GM06990 (cell line): ENCODE results near the gene OR11A1.

Experiments used
- DNase-seq: peaks from one replicate; pipeline ENCODE4 v3.0.0-alpha.2; 2011; ENCODE audit not compliant: insufficient read length; ENCODE audit errors: extremely low read depth
- H3K27me3 ChIP-seq: replicated peaks from 2 replicates; pipeline ENCODE4 v1.6.0; 2011; ENCODE audit warnings: low read length; ENCODE audit not compliant: control insufficient read depth, insufficient read depth
- H3K36me3 ChIP-seq: 2 replicates; pipeline ENCODE4 v1.5.1; 2011; ENCODE audit warnings: low read length; ENCODE audit not compliant: control insufficient read depth, insufficient read depth
- H3K4me3 ChIP-seq: replicated peaks from 2 replicates; pipeline ENCODE4 v1.5.1; 2011; ENCODE audit warnings: low read depth, mild to moderate bottlenecking, control low read depth, low read length
- TF ChIP-seq, protein P1 (sequence below): IDR thresholded peaks from 2 replicates; pipeline ENCODE4 v1.5.1; 2011; ENCODE audit warnings: low read length, control low read depth, mild to moderate bottlenecking, inconsistent platforms; ENCODE audit not compliant: insufficient read depth, poor library complexity, severe bottlenecking

Gene OR11A1

GRCh38 chr6:29493261-29493660 is 36.4 kb upstream of the OR11A1 start:
- TF ChIP-seq, protein P1, sequence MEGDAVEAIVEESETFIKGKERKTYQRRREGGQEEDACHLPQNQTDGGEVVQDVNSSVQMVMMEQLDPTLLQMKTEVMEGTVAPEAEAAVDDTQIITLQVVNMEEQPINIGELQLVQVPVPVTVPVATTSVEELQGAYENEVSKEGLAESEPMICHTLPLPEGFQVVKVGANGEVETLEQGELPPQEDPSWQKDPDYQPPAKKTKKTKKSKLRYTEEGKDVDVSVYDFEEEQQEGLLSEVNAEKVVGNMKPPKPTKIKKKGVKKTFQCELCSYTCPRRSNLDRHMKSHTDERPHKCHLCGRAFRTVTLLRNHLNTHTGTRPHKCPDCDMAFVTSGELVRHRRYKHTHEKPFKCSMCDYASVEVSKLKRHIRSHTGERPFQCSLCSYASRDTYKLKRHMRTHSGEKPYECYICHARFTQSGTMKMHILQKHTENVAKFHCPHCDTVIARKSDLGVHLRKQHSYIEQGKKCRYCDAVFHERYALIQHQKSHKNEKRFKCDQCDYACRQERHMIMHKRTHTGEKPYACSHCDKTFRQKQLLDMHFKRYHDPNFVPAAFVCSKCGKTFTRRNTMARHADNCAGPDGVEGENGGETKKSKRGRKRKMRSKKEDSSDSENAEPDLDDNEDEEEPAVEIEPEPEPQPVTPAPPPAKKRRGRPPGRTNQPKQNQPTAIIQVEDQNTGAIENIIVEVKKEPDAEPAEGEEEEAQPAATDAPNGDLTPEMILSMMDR, result no peak
- Histone ChIP-seq H3K4me3 (no peak overlapping the region), H3K36me3 (no peaks in the 10 kb centered on the region), H3K27me3 (no peaks in the 10 kb centered on the region)
- DNase-seq, result no peak

- Histone ChIP-seq H3K4me3 (no peak overlapping the region), H3K36me3 (no peaks in the 10 kb centered on the region), H3K27me3 (no peaks in the 10 kb centered on the region)
- TF ChIP-seq, protein P1, result no peak
- no peak for DNase-seq
These were observed 34.7 kb upstream of the OR11A1 start for GRCh38 chr6:29491574-29491973.

DNA sequence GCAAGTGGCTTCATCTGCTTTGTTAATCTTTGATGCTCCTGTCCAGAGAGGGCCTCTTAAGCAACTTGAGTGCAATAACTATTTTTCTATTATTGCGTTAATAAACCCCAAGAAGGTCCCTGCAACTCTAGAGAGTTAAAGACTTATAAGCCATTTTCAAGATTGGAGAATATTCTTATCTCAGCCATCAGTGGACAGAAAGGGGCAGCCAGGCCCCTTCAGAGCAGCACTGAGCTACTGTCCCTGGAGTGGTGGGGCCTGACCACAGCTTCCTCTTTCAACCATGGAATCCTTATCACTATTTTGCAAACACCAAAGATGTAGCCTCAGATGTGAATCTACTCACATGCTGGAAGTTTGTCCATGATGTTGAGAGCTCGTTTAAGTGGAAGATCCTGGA is 33.7 kb upstream of the OR11A1 start:
- H3K4me3 ChIP-seq, result no peak overlapping the region
- H3K36me3 ChIP-seq, result no peaks in the 10 kb centered on the region
- no peak for DNase-seq
- TF ChIP-seq, protein P1, result no peak
- H3K27me3 ChIP-seq, result no peaks in the 10 kb centered on the region

DNA sequence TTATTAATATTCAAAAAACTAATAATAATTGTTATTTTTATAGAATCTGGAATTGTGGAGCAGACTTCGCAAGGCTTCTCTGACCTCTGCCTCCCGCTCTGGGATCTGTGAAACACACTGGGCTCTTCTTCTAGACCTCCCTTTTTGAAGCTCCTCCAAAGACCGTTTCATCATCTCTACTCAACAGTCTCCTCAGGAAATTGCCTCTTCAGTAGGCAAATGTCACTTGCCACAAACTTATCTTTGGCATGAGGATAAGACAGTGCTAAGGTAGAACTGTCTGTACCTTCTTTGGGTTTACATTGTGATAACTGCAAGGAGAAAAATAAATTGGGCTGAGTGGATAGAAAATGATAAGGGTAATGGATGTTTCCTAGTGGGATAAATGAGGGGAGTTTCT is 33.2 kb upstream of the OR11A1 start:
- Histone ChIP-seq H3K4me3 (no peak overlapping the region), H3K27me3 (no peaks in the 10 kb centered on the region), H3K36me3 (no peaks in the 10 kb centered on the region)
- no peak for DNase-seq
- TF ChIP-seq, protein P1, result no peak

DNA sequence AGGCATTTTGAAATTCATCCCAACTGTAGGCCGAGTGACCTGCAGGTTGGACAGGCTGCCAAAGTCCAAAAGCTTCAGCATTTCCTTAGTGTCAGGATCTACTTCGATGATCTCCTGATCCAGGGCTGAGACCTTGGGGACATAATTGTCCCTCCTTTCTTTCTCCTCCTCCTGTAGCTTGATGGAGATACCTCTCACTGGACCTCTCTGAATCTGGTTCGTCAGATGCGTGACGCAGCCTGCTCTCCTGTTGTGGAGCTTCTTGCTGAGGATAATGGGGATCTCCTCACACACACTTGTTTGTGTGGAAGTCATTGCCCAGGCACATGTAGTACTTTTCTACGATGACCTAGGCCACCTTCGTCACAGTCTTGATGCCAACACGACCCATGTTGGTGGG is 32.4 kb upstream of the OR11A1 start:
- Histone ChIP-seq H3K4me3 (no peak overlapping the region), H3K27me3 (no peaks in the 10 kb centered on the region), H3K36me3 (no peaks in the 10 kb centered on the region)
- TF ChIP-seq, protein P1, result no peak
- DNase-seq, result no peak

DNA sequence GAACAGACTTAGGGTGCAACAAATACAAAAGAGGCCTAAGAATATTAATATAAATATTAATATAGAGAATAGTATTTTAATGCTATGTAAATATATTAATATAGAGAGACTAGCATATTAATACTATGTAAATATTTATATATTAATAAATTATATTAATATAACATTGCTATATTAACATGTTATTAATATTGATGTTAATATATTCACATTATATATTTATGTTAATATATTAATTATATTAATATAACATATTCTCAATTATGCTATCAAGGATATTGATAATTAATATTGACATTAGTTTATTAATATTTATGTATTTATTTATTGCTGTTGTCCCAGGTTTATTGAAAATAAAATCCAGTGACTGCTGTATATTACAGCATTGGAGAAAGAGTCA is 32.0 kb upstream of the OR11A1 start:
- TF ChIP-seq, protein P1, result no peak
- DNase-seq, result no peak
- no peaks in the 10 kb centered on the region for H3K27me3 ChIP-seq
- H3K4me3 ChIP-seq, result no peak overlapping the region
- H3K36me3 ChIP-seq, result no peaks in the 10 kb centered on the region
